ENCODE measurements around the gene TCTN1.
"Not testable (repeated sequence)": the region's sequence is repeated elsewhere in the genome, so short reads cannot be mapped to it uniquely, and the experiment has no call there.

The TCTN1 gene

DNA sequence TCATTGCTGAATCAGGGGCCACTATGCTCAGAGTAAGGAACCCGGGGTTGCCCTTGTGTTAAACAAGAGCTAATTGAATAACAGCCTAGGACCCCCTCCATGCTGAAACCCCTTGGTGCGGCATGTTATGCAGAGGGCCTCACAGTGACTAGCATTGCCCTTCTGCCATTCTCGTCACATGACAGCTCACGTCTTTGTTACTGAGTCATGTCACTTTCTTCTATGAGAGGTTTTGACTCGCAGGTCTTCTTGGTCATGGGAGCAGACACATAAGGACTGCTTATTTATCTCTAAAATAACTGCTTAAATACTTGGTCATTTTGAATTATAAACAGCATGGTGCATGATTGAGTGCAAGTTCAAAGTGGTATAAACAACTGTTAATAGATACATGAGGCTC is 24.9 kb downstream of the TCTN1 start:
- DNase-seq (ENCODE audit: low spot score): no peak

DNA sequence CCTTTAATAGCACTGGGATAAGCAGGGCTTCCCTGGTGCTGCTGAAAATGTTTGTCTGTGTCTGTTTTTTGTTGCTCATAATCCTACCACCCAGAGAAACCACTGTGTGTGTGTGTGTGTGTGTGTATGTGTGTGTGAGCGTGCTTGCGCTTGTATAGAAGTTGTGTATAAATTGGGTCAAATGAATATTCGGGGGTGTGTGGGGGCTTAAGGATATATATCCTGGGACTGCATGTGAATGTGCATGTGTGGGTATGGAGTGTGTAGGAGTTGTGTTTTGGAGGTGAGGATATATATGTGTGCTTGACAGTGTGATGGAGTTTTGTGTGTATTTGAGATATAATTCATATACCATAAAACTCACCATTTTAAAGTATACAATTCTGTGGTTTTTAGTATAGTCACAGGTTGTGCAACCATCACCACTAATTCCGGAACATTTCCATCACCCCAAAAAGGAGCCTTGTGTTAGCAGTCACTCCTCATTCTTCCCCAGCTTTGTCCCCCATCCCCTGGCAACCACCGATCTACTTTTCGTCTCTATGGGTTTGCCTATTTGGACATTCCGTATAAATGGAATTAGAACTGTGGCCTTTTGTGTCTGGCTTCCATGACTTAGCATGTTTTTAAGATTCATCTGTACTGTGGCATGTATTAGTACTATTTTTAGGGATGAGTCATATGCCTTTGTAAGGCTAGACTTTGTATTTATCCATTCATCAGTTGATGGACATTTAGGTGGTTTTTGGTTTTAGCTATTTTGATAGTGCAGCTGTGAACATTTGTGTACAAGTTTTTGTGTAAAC is 25.6 kb downstream of the TCTN1 start:
- peak; percentile 84 for DNase-seq (ENCODE audit: low spot score)

DNA sequence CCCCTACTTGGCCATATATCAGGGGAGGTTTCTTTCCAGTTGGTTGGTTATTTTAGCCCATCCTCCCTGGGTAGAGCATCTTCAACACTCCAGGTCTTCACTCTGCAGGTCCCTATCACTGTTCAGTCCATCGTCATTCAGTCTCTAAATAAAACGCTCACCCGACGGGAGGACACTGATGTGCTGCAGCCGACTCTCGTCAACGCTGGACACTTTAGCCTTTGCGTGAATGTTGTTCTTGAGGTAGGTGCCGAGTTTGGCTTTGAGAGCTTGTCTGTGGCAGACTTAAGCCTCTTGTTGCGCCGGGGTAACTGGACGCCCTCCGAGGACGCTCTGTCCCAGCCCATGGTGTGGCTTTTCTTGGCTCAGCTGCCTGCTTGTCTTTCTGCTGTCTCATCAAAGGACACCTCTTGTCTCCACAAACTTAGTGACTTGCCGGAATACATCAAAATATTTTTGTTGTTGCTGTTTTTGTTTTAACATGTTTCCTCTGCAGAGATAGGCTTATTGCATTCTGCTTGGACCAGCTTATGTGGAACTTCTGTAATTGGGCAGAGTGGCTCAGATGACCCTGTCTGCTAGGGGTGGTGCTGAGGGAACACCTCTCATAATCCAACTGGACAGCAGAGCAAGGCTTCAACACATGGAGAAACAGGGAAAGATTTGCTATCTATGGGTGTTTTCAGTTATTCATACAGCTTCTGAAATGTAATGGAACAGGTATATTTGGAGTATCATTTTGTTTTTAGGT is 26.5 kb downstream of the TCTN1 start:
- DNase-seq (ENCODE audit: low spot score): no peak

DNA sequence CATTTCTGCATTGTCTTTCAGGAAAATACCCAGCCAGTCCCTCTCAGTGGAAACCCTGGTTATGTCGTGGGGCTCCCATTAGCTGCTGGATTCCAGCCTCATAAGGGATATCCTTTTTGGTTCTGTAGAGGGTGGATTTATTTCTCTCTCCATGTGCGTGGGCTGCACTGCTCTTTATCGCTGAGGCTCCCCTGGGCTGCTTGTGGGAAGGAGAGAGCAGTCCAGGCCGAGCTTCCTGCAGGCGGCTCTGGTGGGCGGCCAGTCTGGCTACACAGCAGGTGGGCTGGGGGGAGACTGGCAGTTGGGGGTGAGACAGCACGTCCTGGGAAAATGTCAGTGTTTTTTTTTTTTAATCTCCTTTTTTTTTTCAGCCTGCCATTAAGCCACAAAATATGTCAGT is 27.6 kb downstream of the TCTN1 start:
- no peak for DNase-seq (ENCODE audit: low spot score)

DNA sequence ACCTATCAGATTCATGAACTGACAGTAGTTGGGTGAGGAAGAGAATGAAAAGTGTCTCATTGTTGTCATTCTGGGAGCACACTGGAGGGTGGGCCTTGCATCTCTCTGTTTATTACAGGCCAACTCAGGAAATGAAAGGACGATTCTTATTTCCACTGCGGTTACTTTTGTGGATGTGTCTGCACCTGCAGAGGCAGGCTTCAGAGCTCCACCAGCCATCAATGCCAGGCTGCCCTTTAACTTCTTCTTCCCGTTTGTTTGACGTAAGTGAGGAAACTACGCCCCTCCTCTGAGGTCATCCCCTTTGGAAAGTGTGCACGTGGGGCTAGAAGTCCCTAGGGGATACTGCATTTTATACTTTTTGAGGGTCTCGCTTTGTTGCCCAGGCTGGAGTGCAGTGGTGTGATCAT is 33.7 kb downstream of the TCTN1 start:
- no peak for DNase-seq (ENCODE audit: low spot score)

DNA sequence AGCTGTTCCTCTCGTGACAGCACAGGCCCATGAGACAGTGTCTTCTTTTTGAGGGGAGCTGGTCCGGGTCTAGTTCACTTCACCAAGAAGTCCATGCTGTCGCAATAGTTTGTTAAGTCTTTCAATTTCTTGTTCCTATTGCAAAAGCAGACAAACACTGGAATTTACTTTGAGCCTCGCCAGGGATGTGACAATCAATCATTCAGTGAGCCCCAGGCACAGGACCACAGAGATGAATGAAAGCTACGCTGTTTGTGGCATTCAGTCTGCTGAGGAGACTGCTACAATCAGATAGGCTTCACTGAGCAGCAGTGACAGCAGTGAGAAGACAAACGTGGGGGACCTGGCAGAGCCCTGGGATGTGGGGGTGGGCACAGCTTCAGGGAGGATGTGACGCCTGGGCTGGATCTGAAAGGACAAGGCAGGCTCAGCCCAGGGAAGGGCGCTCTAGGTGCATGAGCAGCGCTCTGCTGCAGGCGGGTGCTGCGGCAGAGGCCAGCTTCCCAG is 35.5 kb downstream of the TCTN1 start:
- no peak for DNase-seq (ENCODE audit: low spot score)

DNA sequence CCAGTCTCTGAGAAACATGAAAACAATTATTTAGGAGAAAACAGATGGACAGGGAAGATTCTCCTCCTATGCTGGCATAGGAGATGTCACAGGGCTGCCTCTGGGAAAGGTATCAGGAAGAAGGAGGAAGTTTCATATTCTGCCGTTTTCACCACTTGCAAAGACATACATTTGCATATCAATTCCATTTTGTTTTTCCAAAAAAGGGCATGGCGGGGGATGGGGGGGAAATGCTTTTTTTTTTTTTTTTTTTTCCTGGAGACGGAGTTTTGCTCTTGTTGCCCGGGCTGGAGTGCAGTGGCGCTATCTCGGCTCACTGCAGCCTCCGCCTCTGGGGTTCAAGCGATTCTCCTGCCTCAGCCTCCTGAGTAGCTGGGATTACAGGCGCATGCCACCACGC is 40.3 kb downstream of the TCTN1 start:
- not testable (repeated sequence) for DNase-seq (ENCODE audit: low spot score)

DNA sequence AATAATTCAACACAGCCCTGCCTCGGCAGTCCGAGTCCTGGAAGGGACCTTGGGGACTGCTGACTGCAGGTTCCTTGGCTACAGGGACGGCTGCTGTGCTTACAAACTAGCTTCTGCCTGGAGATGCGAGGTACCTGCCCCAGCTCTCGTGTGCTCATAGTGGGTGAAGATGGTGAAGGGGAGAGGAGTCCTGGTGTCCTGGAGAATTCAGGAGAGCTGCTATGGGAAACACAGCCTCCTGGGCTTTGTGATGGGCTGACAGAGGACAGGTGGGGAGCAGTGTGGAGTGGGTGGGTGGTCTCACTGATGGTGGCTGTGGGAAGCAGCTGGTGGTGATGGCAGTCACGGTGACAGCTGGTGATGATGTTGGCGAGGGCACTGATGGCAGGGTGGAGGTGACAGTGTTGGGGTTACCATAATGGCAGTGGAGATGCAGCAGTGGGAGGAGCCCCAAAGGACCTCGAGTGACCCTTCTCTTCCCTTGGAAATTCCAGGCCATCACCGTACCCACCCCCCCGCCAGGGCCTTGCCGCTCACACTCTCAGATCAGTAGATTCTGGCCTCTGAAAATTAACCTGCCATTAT is 42.2 kb downstream of the TCTN1 start:
- DNase-seq (ENCODE audit: low spot score): no peak

DNA sequence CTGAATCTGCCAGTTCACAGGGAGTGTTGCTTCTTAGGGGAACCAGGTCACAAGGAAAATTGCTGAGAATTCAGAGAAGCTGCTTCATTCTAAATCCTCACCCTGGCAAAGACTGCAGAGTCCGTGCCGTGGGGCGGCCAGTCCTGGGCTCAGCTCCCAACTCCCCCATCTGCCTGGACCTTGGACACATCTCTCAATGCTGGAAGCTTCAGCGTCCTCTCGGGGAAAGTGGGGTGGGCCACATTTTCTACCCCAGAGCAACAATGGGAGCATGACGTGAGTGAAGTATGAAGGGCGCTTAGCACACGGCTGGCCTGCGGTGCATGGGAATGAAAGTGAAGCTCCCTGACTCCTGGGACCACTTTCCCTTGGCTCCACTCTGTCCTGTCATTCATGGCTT is 43.8 kb downstream of the TCTN1 start:
- no peak for DNase-seq (ENCODE audit: low spot score)

DNA sequence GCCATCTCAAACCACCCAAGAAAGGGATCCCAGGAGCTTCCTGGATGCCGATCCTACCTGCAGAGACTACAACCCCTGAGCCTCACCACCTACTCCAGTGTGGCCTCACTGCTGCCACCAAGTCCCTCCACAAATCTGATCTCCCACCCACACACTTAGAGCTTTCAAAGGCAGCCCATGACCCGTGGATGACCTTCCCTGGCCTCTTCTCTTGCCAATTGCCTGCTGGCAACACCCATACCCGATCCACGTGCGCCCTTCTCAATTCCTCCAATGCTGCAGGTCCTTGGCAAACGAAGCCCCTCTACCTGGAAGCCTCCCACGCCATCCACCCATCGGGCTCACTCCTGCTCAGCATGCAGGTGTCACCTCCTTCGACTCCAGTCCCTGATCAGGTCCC is 44.3 kb downstream of the TCTN1 start:
- DNase-seq (ENCODE audit: low spot score): no peak

DNA sequence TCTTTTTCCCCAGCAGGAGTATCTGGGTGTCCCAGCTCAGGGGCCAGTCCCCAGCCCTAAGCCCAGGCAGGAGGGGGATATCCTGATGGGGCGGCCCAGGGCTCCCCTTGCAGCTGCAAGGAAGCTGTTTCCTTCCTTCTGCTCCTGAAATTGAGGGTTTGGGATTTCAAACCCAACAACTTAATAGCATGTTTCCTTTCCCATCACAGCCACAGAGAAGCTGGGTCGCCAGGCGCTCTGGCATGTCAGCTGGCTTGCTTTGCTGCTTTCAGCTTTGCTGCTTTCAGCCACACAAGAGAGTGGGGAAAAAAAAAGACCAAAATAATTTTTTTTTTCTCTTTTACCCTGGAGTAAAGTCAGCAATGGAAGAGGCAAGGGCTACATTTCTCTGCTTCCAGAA is 44.9 kb downstream of the TCTN1 start:
- DNase-seq (ENCODE audit: low spot score): no peak

DNA sequence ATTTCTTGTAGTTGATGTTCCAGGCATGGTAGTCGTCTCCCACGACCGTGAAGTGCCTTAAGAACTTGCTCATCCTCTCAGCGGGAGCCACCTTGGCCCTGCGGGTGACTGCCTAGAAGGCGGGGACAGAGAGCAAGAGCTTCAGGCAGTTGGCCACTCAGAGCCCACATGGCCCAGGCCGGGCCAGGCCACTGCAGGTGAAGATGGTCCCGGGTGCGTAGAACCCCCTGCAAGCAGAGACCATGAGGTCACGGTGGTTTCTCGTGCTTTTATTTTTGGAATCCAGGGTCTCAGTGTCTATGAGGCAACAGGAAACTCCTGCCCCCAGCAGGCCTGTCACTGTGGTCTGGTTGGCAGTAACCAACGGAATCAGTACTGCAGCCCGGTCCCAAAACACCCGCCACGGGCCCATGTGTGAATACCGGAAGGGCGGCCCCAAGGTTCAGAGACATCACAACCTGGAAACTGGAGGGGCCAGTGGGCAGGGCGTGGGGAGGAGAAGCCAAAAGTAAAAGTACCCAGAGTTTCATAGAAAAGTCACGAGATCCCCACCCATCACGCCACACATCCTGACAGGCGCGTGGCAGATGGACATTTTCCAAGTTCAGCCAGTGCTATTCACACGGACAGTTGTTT is 47.5 kb downstream of the TCTN1 start:
- DNase-seq (ENCODE audit: low spot score): no peak

DNA sequence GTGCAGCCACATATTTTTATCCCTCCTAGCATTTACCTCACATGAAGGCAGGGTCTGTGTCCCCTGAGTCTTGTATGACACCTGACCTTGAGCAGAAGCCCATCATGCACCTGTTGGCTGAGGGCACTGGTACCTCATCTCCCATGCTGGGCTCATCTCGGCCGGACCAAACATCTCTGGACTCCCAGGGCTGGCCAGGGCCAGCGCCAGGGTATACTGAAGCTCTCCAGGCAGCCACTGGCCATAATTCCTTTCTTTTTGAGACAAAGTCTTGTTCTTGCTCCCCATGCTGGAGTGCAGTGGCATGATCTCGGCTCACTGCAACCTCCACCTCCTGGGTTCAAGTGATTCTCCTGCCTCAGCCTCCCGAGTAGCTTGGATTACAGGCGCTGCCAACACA is 53.0 kb downstream of the TCTN1 start:
- no peak for DNase-seq (ENCODE audit: low spot score)

DNA sequence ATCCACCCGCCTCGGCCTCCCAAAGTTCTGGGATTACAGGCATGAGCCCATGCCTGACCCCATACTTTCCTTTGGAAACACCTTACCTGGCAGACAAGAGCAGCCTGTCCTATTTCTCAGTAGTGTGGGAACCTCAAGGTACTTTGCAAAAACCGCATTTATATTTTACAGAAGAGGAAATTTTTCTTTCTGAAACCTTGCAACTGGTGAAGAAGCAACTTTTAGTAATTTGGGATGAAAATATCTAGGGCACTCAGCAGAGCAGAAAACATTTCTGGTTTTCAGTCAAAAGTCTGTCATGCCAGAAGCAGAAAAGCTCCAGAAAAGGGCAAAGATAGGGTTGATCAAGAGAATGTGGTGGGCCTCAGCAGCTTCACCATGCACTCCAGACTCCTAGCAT is 53.7 kb downstream of the TCTN1 start:
- no peak for DNase-seq (ENCODE audit: low spot score)

DNA sequence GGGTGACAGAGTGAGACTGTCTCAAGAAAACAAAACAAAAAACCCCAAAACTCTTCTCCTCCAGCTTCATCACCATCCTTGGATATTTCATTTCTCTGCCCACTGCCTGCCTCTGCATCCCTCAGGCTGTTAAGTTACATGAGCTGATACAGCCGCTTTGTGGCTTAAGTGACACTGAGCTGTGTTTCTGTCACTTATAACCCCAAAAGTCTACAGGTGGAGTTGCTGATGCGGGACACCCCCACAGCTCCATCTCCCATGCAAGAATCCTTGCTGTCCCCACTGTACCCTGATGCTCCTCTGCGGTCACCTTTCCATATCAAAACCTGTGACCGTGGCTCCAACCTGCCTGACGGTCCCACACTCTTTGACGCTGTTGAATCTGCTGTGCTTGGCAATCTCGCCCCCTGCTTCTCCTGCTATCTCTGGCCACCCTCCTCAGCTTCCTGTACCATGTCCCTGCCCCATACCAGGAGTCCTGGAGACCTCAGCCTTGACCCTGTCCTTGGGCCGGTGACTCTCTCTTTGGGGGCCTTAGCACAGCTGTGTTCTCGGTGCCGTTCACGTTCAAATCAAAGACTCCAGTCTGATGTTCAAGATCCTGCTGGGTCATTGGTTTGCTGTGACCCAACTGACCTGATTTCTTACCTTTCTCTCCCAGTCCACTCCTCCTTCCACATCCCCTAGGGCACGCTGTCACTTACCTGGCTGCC is 54.7 kb downstream of the TCTN1 start:
- DNase-seq (ENCODE audit: low spot score): no peak

DNA sequence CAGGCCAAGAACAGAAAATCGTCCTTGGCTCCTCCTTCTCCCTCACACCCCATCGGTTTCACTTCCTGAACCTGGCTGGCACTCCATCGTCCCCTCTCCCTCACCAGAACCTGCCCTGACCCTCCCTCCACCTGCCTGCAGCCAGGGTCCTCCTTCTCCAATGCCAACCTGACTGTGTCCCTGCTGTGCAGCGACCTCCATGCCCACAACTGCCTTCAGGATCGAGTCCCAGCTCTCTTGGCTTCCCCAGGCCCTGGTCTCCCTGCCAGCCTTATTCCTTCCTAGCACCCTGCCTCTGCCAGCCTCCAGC is 55.2 kb downstream of the TCTN1 start:
- DNase-seq (ENCODE audit: low spot score): no peak

DNA sequence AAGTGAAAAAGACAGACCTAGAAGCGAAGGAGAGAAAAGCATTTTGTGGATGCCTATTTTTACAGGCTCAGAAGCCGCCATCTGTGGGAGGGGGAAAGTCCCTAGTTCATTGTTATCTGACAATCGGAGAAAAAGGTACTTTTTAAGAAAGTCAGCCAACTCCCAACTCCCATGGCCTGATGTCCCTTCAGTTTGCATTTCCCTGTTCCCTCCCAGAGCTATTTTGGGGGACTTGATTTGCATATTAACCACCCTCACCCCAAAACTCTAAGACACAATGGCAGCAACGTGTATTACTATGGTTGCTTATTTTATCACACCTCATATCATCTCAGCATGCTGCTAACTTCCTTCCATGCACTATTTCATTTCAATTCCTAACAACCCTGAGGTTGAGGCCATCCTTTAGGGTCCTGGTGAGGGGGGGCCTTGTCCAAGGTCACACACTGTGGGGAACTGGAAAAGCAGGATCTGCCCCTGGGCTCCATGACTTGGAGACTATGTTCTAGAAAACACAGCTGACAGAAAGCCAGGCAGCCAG is 56.3 kb downstream of the TCTN1 start:
- DNase-seq (ENCODE audit: low spot score): no peak

DNA sequence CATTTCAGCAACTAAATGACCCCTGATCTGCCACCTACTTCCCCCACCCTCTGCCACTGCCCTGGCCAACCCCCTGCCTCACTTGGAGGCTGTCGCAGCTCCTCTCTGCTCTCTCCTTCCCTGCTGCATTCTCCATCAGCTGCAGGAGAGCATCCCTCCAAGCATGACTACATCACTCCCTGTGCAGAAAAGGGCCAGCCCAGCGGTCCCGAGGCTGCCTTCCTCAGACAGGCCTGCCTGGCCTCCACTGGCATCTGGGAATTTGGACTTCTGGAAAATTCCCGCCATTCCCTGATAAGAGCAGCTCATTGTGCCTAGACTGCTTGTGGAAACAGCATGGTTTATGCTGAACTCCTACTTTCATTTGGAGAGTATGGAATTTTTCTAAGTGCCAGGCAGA is 62.2 kb downstream of the TCTN1 start:
- no peak for DNase-seq (ENCODE audit: low spot score)

DNA sequence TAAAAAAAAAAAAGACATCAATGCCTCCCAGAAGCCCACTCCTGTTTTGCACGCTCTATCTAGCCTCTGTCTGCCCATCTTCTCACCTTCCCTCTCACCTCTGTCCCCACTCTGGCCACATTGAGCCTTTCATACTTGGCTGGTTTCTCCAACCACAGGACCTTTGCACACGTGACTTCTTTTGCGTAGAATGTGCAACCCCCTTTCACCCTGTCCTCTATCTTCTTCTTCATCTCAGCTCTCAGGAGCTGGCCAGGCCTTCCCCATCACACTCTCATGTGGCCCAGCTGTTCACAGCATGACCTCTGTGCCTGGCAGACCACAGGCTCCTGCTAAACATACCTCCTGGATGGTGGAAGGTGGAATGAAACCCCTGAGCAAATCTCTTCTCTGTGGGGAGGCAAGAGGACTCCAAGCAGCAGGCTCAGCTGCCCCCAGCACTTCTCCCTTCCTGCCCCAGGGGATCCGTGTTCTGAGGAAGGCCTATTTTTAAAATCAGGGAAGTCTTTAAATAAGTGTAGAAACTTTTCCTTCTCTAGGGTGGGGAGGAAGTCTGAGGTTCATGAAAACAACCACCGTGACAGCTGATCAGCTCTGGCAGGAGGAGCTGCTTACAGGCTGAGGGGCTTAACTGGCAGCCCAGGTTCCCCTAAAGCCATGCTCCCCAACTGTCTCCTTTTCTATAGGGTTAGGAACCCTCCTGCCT is 63.4 kb downstream of the TCTN1 start:
- DNase-seq (ENCODE audit: low spot score): no peak

DNA sequence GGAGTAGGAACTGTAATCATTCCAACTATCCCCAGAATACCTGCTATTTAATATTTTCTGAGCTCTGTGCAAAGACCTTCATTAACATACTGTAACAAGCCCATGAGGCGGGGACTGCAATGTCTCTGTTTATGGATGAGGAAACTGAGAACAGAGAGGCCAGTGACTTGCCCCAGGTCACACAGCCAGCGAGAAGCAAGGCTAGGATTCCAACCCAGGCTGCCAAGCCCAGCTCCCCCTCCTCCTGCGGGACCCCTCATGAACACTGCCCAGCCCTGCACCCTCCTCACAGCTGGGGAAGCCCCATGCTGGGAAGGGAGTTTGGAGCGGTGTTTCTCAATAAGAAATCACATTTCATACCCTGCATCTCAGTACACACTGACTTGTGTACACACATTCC is 64.1 kb downstream of the TCTN1 start:
- DNase-seq (ENCODE audit: low spot score): no peak

DNA sequence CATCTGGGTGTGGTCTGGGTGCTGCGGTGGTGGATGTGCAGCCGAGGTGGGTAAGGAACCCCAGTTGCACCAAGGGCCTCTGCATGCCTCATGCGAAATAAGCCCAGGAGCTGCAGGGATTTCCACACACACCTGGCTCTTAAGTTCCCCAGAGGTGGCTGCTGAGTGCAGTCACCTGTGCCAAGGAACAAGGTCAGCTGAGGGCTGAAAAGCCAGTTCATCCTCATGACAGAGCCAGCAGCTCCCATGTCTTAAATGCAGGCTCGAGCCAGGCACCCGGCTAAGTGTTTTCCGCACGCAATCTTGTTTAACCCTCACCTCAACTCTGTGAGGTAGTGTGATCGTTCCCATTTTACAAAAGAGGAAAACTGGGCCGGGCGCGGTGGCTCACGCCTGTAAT is 65.3 kb downstream of the TCTN1 start:
- no peak for DNase-seq (ENCODE audit: low spot score)
